Fibroblast of lung (primary cell): Measurements from ENCODE around the gene KLHL41. TPM values are rescaled to one million over a fixed set of nuclear protein-coding genes. Genes with fewer than 3 reads are reported as not detected.
"Not testable (repeated sequence)": the region's sequence is repeated elsewhere in the genome, so short reads cannot be mapped to it uniquely, and the experiment has no call there.

ENCODE experiments used
- DNase-seq, 2 donors: peaks; one replicate each; pipeline versions ENCODE4 v3.0.0 to v3.0.0-alpha.2; 2010; ENCODE audit warnings: low read depth in 2 of 2
- H2AFZ ChIP-seq: 2 replicates; pipeline ENCODE4 v1.5.1; 2012; ENCODE audit warnings: low read length, control low read depth, inconsistent platforms
- H3K27ac ChIP-seq: 2 replicates; pipeline ENCODE4 v1.5.1; 2011; ENCODE audit warnings: low read length, control low read depth; ENCODE audit not compliant: insufficient read depth
- H3K27me3 ChIP-seq: 2 replicates; pipeline ENCODE4 v1.5.1; 2011; ENCODE audit warnings: mild to moderate bottlenecking, low read length; ENCODE audit not compliant: control insufficient read depth, insufficient read depth
- H3K36me3 ChIP-seq: 2 replicates; pipeline ENCODE4 v1.5.1; 2011; ENCODE audit warnings: low read length; ENCODE audit not compliant: control insufficient read depth, insufficient read depth
- H3K4me1 ChIP-seq: 2 replicates; pipeline ENCODE4 v1.5.1; 2011; ENCODE audit warnings: low read length; ENCODE audit not compliant: control insufficient read depth, insufficient read depth; ENCODE audit errors: extremely low read depth
- H3K4me2 ChIP-seq: 2 replicates; pipeline ENCODE4 v1.5.1; 2011; ENCODE audit warnings: low read length, control low read depth; ENCODE audit not compliant: insufficient read depth; ENCODE audit errors: extremely low read depth
- H3K4me3 ChIP-seq, 4 experiments: fragments of 200-600 bp in 1 of 4; sonication (generic) in 1 of 4; replicated peaks in 1 of 4; 2 replicates each; pipeline ENCODE4 v1.5.1; 2011 to 2016; ENCODE audit warnings: low read length in 4 of 4, low read depth in 3 of 4, mild to moderate bottlenecking in 3 of 4, control low read depth in 2 of 4, inconsistent platforms in 1 of 4, mixed read lengths in 1 of 4; ENCODE audit not compliant: insufficient read depth in 1 of 4; ENCODE audit errors: control extremely low read depth in 1 of 4
- H3K79me2 ChIP-seq: 2 replicates; pipeline ENCODE4 v1.5.1; 2012; ENCODE audit warnings: mild to moderate bottlenecking, low read length, inconsistent platforms; ENCODE audit not compliant: control insufficient read depth, insufficient read depth
- H3K9ac ChIP-seq: 2 replicates; pipeline ENCODE4 v1.5.1; 2011; ENCODE audit warnings: mild to moderate bottlenecking, low read length, control low read depth; ENCODE audit not compliant: insufficient read depth
- H3K9me3 ChIP-seq: 2 replicates; pipeline ENCODE4 v1.5.1; 2012; ENCODE audit warnings: low read depth, low read length; ENCODE audit not compliant: control insufficient read depth, insufficient read depth
- H4K20me1 ChIP-seq: 2 replicates; pipeline ENCODE4 v1.5.1; 2011; ENCODE audit warnings: low read length; ENCODE audit not compliant: control insufficient read depth, insufficient read depth; ENCODE audit errors: extremely low read depth
- EZH2 ChIP-seq: IDR thresholded peaks from 2 replicates; pipeline ENCODE4 v1.5.1; 2012; ENCODE audit warnings: low read length, control low read depth, mild to moderate bottlenecking; ENCODE audit errors: missing control alignments
- polyA plus RNA-seq, 2 donors: library from polyadenylated mRNA; depleted of rRNA in 1 of 2; stranded (reverse) in 1 of 2; unstranded in 1 of 2; fragments of >200 nt; gene quantifications; 2 replicates each; pipeline ENCODE4 v1.2.1, GENCODE V29; 2011 to 2012; ENCODE audit warnings: missing spikeins in 1 of 2
- total RNA-seq: library from RNA; depleted of rRNA; stranded (reverse); fragments of >200 nt; gene quantifications from 2 replicates; pipeline ENCODE4 v1.2.1, GENCODE V29; 2014
- TF ChIP-seq, protein P1 (sequence below), 2 donors: IDR thresholded peaks in 1 of 2; conservative IDR thresholded peaks in 1 of 2; 1 replicate in 1 of 2; 2 replicates in 1 of 2; pipeline ENCODE4 v1.5.1; 2011 to 2012; ENCODE audit warnings: low read length in 2 of 2, control low read depth in 1 of 2, inconsistent platforms in 1 of 2, low read depth in 1 of 2, mild to moderate bottlenecking in 1 of 2

KLHL41 gene
- total and polyA plus RNA-seq, 2 donors (not counting 1 experiment from before 2014, with no cell fraction given) = 1.2 to 3.8 TPM

DNA sequence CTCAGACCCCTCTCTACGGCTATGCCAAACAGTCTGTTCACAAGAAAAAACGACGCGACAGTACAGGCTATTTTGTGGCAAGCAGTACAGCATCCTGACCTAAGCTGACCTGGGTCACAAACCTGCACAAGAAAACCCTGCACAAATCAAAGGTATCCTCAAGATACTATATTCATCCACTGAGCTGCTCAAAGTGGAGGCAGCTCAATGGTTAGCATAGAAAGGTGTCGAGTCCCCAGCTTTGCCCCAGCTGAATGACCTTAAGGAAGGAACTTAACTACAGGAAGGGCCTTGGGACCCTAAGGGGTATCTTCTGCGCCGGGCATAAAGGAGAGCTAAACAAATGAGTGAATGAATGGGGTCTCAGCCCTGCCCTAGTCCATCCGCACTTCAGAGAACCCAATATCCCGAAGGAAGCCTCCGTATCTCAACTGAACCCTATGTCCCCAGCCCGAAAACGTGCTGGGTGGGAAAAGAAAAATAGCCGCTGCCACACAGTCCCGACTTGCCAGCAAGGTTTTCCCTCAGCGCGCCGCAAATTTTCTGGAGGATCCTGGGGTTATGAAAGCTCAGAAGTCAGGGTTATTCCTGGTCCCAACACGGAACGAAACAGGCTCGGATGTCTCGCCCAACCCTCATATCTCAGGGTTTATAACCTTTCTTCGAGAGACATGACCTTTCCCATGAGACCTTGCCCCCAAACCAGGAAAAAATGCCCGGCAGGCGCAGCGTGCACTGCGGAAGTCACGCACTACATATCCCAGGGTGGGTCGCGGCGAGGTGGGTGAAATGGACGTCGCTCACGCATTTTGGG, 63.9 kb downstream of the KLHL41 start, which contains the start of gene FASTKD1:
Gene FASTKD1 (minus strand): TSS at position 706 of the 814 bp plus-strand sequence. CDS start 1,836 bp downstream, outside the sequence.
- no peaks in the 10 kb centered on the region for H4K20me1 ChIP-seq
- no peaks in the 10 kb centered on the region for H3K9me3 ChIP-seq
- peak within 1 kb of the TSS; percentile 93 for H2AFZ ChIP-seq
- H3K4me2 ChIP-seq = peak within 1 kb of the TSS; percentile 81
- peak within 1 kb of the TSS; percentile 74 for H3K27ac ChIP-seq
- H3K36me3 ChIP-seq = no peaks in the 10 kb centered on the region
- H3K79me2 ChIP-seq = peaks cover 16% of the 10 kb centered on the region
- peak within 1 kb of the TSS; percentile 69 to 89 (median 82) for H3K4me3 ChIP-seq
- peak within 1 kb of the TSS; percentile 54 for H3K9ac ChIP-seq
- peak; percentile 81 to 88 for DNase-seq
- TF ChIP-seq EZH2 = no peak
- TF ChIP-seq, protein P1, sequence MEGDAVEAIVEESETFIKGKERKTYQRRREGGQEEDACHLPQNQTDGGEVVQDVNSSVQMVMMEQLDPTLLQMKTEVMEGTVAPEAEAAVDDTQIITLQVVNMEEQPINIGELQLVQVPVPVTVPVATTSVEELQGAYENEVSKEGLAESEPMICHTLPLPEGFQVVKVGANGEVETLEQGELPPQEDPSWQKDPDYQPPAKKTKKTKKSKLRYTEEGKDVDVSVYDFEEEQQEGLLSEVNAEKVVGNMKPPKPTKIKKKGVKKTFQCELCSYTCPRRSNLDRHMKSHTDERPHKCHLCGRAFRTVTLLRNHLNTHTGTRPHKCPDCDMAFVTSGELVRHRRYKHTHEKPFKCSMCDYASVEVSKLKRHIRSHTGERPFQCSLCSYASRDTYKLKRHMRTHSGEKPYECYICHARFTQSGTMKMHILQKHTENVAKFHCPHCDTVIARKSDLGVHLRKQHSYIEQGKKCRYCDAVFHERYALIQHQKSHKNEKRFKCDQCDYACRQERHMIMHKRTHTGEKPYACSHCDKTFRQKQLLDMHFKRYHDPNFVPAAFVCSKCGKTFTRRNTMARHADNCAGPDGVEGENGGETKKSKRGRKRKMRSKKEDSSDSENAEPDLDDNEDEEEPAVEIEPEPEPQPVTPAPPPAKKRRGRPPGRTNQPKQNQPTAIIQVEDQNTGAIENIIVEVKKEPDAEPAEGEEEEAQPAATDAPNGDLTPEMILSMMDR (conservative IDR thresholded peaks at IDR 0.05 in 1 of 2, IDR thresholded peaks at IDR 0.05 in 1 of 2; ENCODE audit: low read depth in 1 of 2, low read length in 2 of 2) = no peak
- no peaks in the 10 kb centered on the region for H3K4me1 ChIP-seq
- H3K27me3 ChIP-seq = no peaks in the 10 kb centered on the region

DNA sequence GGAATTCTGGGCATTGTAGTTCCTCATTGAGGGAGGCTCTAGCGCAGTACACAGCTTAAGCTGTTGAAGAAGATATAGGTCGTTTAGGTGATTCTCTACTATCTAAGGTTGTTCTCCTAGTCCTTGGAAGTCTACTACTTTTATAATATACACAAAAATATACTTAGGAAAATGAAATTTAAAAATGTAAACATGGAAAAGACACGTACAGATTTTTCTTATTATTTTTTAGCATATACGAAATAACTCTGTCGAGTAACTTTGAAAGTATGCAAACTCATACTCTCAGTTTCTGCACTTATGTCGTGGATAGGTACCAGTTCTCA, 64.4 kb downstream of the KLHL41 start:
- H3K9me3 ChIP-seq = no peaks in the 10 kb centered on the region
- H3K27me3 ChIP-seq = no peaks in the 10 kb centered on the region
- H3K36me3 ChIP-seq = no peaks in the 10 kb centered on the region
- peak overlapping the region; percentile 32 for H2AFZ ChIP-seq
- no peak overlapping the region for H3K9ac ChIP-seq
- no peak for DNase-seq
- peak overlapping the region; percentile 69 to 89 (median 82) for H3K4me3 ChIP-seq
- no peak for TF ChIP-seq EZH2
- TF ChIP-seq, protein P1 (conservative IDR thresholded peaks at IDR 0.05 in 1 of 2, IDR thresholded peaks at IDR 0.05 in 1 of 2; ENCODE audit: low read depth in 1 of 2, low read length in 2 of 2) = no peak
- H3K27ac ChIP-seq = no peak overlapping the region
- H3K79me2 ChIP-seq = peaks cover 16% of the 10 kb centered on the region
- H4K20me1 ChIP-seq = no peaks in the 10 kb centered on the region
- H3K4me1 ChIP-seq = no peaks in the 10 kb centered on the region
- peak overlapping the region; percentile 81 for H3K4me2 ChIP-seq

DNA sequence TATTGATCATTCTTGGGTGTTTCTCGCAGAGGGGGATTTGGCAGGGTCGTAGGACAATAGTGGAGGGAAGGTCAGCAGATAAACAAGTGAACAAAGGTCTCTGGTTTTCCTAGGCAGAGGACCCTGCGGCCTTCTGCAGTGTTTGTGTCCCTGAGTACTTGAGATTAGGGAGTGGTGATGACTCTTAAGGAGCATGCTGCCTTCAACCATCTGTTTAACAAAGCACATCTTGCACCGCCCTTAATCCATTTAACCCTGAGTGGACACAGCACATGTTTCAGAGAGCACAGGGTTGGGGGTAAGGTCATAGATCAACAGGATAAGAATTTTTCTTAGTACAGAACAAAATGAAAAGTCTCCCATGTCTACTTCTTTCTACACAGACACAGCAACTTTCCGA, 65.0 kb downstream of the KLHL41 start:
- not testable (repeated sequence) for H2AFZ ChIP-seq, H3K4me1 ChIP-seq, H4K20me1 ChIP-seq, H3K27ac ChIP-seq, H3K36me3 ChIP-seq, H3K4me3 ChIP-seq, H3K27me3 ChIP-seq, H3K9me3 ChIP-seq, H3K9ac ChIP-seq, DNase-seq, H3K4me2 ChIP-seq
- peaks cover 16% of the 10 kb centered on the region for H3K79me2 ChIP-seq

DNA sequence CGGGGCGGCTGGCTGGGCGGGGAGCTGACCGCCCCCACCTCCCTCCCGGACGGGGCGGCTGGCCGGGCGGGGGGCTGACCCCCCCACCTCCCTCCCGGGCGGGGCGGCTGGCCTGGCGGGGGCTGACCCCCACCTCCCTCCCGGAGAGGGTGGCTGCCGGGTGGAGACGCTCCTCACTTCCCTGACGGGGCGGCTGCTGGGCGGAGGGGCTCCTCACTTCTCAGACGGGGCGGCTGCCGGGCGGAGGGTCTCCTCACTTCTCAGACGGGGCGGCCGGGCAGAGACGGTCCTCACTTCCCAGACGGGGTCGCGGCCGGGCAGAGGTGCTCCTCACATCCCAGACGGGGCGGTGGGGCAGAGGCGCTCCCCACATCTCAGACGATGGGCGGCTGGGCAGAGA, 65.8 kb downstream of the KLHL41 start:
- H3K27me3 ChIP-seq, H3K9me3 ChIP-seq, H3K4me3 ChIP-seq, DNase-seq, H2AFZ ChIP-seq, H3K27ac ChIP-seq, H4K20me1 ChIP-seq, H3K4me2 ChIP-seq, H3K36me3 ChIP-seq, H3K4me1 ChIP-seq, H3K9ac ChIP-seq: not testable (repeated sequence)
- peaks cover 16% of the 10 kb centered on the region for H3K79me2 ChIP-seq
